Measurements from ENCODE around the gene TBCCD1.

GRCh38 chr3:186530415-186530814 lies 36.7 kb downstream of the TBCCD1 start:
- TF ChIP-seq CTCF (IDR thresholded peaks at IDR 0.05; ENCODE audit: extremely low read depth in 1 of 2, insufficient read depth in 1 of 2, low read depth in 1 of 2, low read length in 2 of 2) (no peak), POLR2A (IDR thresholded peaks at IDR 0.05; ENCODE audit: low read depth, low read length) (no peak), EZH2 (IDR thresholded peaks at IDR 0.05; ENCODE audit: borderline replicate concordance, low read depth, low read length, severe bottlenecking) (no peak), POLR2AphosphoS5 (IDR thresholded peaks at IDR 0.05; ENCODE audit: insufficient read depth, low read depth, low read length) (no peak), MAX (IDR thresholded peaks at IDR 0.05; ENCODE audit: insufficient read depth, insufficient read length) (no peak), FOS (IDR thresholded peaks at IDR 0.05; ENCODE audit: borderline replicate concordance, insufficient read depth, low read length) (no peak), MYC (IDR thresholded peaks at IDR 0.05; ENCODE audit: low read depth, low read length) (no peak)
